GM10248 (cell line): ENCODE data around the gene FRMD3.

Experiments
- CTCF ChIA-PET: fragments of 300-600 bp; sonication (Branson Sonifier 250); formaldehyde crosslinking; extraction: SDS; loops from one replicate; lab custom pipeline; 2021; ENCODE audit warnings: antibody characterized with exemption; lab: Yijun Ruan, JAX
- POLR2A ChIA-PET: fragments of 350-650 bp; sonication (Branson Sonifier 250); formaldehyde crosslinking; extraction: SDS; loops from one replicate; lab custom pipeline; 2020; ENCODE audit warnings: antibody characterized with exemption; lab: Yijun Ruan, JAX
- DNase-seq: peaks from one replicate; pipeline ENCODE4 v3.0.0; 2012; ENCODE audit errors: extremely low spot score
- CTCF ChIP-seq: IDR thresholded peaks from 2 replicates; pipeline ENCODE4 v1.5.1; 2012; ENCODE audit warnings: mild to moderate bottlenecking, low read depth; ENCODE audit errors: extremely low read depth, missing control alignments, control extremely low read depth

FRMD3 gene

GRCh38 chr9:83476513-83476912, 61.7 kb downstream of the FRMD3 start:
- TF ChIP-seq CTCF: no peak
- CTCF ChIA-PET: no interaction called here
- POLR2A ChIA-PET: no interaction called here
- DNase-seq: no peak

- POLR2A ChIA-PET: no interaction called here
- CTCF ChIA-PET: no interaction called here
Measured at GRCh38 chr9:83475741-83476140, 62.5 kb downstream of the FRMD3 start.

GRCh38 chr9:83474631-83475030, 63.6 kb downstream of the FRMD3 start:
- ChIA-PET POLR2A (no interaction called here), CTCF (no interaction called here)
- TF ChIP-seq CTCF: no peak
- no peak for DNase-seq

More at GRCh38 chr9:83475741-83476140, 62.5 kb downstream of the FRMD3 start:
- no peak for TF ChIP-seq CTCF
- DNase-seq: no peak

GRCh38 chr9:83473488-83473971, 64.7 kb downstream of the FRMD3 start:
- ChIA-PET POLR2A (no interaction called here), CTCF (no interaction called here)
- no peak for TF ChIP-seq CTCF
- DNase-seq: peak; percentile 18

GRCh38 chr9:83472764-83473163, 65.4 kb downstream of the FRMD3 start:
- DNase-seq: no peak
- TF ChIP-seq CTCF: no peak
- CTCF ChIA-PET: no interaction called here
- POLR2A ChIA-PET: no interaction called here

GRCh38 chr9:83472221-83472665, 66.0 kb downstream of the FRMD3 start:
- CTCF ChIA-PET: no interaction called here
- DNase-seq: no peak
- POLR2A ChIA-PET: no interaction called here
- no peak for TF ChIP-seq CTCF
